Muscle layer of colon (tissue), 2 donors: ENCODE data around the gene PRRC2A.

Experiments
- H3K27ac ChIP-seq: one replicate; pipeline ENCODE4 v1.7.0; 2013; ENCODE audit warnings: low read depth, mild to moderate bottlenecking, low read length, moderate library complexity
- H3K27me3 ChIP-seq, 2 donors: one replicate each; pipeline ENCODE4 v1.7.0; 2013; ENCODE audit warnings: low read length in 2 of 2, mild to moderate bottlenecking in 2 of 2; ENCODE audit not compliant: insufficient read depth in 2 of 2, control insufficient read depth in 1 of 2
- H3K36me3 ChIP-seq: one replicate; pipeline ENCODE4 v1.7.0; 2013; ENCODE audit warnings: mild to moderate bottlenecking, low read length; ENCODE audit not compliant: insufficient read depth
- H3K4me1 ChIP-seq: one replicate; pipeline ENCODE4 v1.7.0; 2013; ENCODE audit warnings: mild to moderate bottlenecking, low read length; ENCODE audit not compliant: insufficient read depth
- H3K4me3 ChIP-seq, 2 donors: one replicate each; pipeline ENCODE4 v1.7.0; 2013; ENCODE audit warnings: low read length in 2 of 2, low read depth in 1 of 2, mild to moderate bottlenecking in 1 of 2, moderate library complexity in 1 of 2
- H3K9ac ChIP-seq: one replicate; pipeline ENCODE4 v1.7.0; 2013; ENCODE audit warnings: low read length
- H3K9me3 ChIP-seq: one replicate; pipeline ENCODE4 v1.7.0; 2013; ENCODE audit warnings: mild to moderate bottlenecking, low read length
- donor health status: abdominal sarcoma.
- donor health status: Adenocarcinoma of cecum.

Gene PRRC2A

GRCh38 chr6:31687321-31687720 lies 66.8 kb downstream of the PRRC2A start:
- peaks cover 59% of the 10 kb centered on the region for H3K36me3 ChIP-seq

More at GRCh38 chr6:31687321-31687720, 66.8 kb downstream of the PRRC2A start:
- no peak overlapping the region for H3K4me3 ChIP-seq
- no peak overlapping the region for H3K27ac ChIP-seq
- H3K9ac ChIP-seq, result no peak overlapping the region
- H3K4me1 ChIP-seq, result no peaks in the 10 kb centered on the region
- no peaks in the 10 kb centered on the region for H3K27me3 ChIP-seq
- H3K9me3 ChIP-seq, result no peaks in the 10 kb centered on the region
